Astrocyte of the spinal cord (primary cell): ENCODE data around the gene TAPBP.
A peak's percentile ranks its signal among the peaks of the same experiment; 100 is the strongest.
"Not testable (repeated sequence)": the region's sequence is repeated elsewhere in the genome, so short reads cannot be mapped to it uniquely, and the experiment has no call there.

Experiments
- DNase-seq: peaks from one replicate; pipeline ENCODE4 v3.0.0; 2011; ENCODE audit warnings: low read depth, low spot score
- H3K4me3 ChIP-seq: 2 replicates; pipeline ENCODE4 v1.5.1; 2011; ENCODE audit warnings: low read depth, mild to moderate bottlenecking, low read length, moderate library complexity
- CTCF ChIP-seq: IDR thresholded peaks from 2 replicates; pipeline ENCODE4 v1.5.1; 2012; ENCODE audit warnings: low read depth, mild to moderate bottlenecking, low read length, inconsistent platforms
- in situ Hi-C: cut with HindIII; loops from 2 replicates; pipeline ENCODE4 v1.10.0; 2017; ENCODE audit warnings: low sequenced_read_pairs

Gene TAPBP

GRCh38 chr6:33271468-33272274 lies 42.2 kb downstream of the TAPBP start, which contains the start of the genes RPS18 and VPS52:
Gene RPS18 (plus strand): TSS chr6:33272075. CDS start chr6:33272120, 45 bp downstream.
Gene VPS52 (minus strand): TSS chr6:33271876. CDS start chr6:33271675, 201 bp downstream.
- in situ Hi-C loops, result no loop called here
- peak within 1 kb of the TSS; percentile 84 for H3K4me3 ChIP-seq
- DNase-seq, result peak; percentile 99
- no peak for TF ChIP-seq CTCF

- no peak for TF ChIP-seq CTCF
- H3K4me3 ChIP-seq, result peak overlapping the region; percentile 84
- no peak for DNase-seq
- in situ Hi-C loops, result no loop called here
These were observed 42.8 kb downstream of the TAPBP start for GRCh38 chr6:33271117-33271467.

DNA sequence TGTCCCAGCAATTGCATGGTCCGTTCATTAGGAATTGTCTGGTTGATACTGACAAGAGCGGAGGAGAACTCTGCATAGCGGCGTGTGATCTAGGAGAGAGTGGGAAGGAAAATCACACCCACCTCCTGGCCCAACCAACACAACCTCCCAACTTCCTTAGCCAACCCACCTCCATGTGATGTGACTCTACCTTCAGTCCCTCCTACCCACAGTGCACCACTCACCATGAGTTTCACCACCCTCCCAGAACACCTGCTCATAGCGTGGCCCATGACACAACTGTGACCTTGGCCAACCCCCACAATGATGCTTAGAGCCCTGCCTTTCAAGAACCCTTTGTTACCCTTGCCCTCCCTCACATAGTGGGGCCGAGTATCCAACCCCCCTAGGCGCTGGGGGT lies 49.9 kb downstream of the TAPBP start:
- TF ChIP-seq CTCF, result no peak

DNA sequence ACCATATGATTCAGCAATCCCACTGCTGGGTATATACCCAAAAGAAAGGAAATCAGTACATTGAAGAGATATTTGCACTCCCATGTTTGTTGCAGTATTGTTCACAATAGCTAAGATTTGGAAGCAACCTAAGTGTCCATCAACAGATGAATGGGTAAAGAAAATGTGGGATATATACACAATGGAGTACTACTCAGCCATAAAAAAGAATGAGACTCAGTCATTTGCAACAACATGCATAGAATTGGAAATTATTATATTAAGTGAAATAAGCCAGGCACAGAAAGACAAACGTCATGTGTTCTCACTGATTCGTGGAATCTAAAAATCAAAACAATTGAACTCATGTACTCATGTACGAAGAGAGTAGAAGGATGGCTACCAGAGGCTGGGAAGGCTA lies 51.4 kb downstream of the TAPBP start:
- DNase-seq, H3K4me3 ChIP-seq, in situ Hi-C loops: not testable (repeated sequence)

More for the DNA sequence above, 49.9 kb downstream of the TAPBP start:
- DNase-seq, result no peak
- in situ Hi-C loops, result no loop called here
- H3K4me3 ChIP-seq, result no peak overlapping the region

DNA sequence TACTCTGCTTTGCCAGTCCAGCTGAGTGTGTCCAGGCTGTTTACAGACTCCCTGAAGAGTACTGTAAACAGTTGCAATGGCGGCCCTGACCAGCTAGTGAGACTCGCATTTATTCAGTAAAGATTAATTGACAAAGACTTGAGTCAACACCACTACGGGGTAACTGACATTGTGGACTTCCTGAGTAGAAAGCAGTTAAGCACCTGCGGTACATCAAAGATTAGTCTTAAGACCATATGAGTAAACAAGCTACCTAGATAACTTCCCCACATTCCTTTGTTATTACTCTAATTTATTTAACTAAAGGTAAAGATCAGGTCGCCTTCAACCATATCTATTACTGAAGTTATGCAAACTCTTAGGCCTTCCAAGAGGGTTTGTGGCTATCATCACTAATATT lies 54.8 kb downstream of the TAPBP start:
- no peak for DNase-seq
- H3K4me3 ChIP-seq, result no peak overlapping the region
- no peak for TF ChIP-seq CTCF
- in situ Hi-C loops, result no loop called here

DNA sequence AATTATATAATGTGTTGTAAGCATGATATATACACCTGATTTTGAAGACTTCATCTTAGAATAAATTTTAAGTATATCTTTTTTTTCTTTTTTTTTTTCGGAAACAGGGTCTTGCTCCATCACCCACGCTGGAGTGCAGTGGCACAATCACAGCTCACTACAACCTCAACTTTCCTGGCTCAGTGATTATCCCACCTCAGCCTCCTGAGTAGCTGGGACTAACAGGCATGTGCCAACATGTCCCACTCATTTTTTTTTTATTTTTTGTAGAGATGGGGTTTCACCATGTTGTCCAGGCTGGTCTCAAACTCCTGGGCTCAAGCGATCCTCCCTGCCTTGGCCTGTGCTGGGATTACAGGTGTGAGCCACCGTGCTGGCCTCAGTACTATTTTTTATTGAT lies 59.3 kb downstream of the TAPBP start:
- in situ Hi-C loops, result no loop called here
- no peak for TF ChIP-seq CTCF
- H3K4me3 ChIP-seq, result no peak overlapping the region
- no peak for DNase-seq

DNA sequence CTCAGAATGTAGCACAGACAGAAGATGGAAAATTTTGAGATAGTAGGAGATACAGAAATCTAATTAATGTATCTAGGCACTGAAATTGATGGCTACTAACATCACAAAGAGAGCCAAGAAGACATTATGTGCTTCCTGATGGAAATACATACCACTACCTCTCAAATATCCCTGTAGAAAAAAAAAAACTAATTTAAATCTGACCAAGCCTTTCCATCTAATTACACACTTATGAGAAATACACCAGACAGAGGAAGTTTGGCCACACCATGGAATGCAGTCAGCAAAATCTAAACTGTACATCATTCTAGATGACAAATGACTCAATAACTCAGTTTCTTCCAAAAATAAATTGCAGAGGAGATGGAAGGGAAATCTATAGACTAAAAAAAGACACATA lies 61.1 kb downstream of the TAPBP start:
- H3K4me3 ChIP-seq, result no peak overlapping the region
- TF ChIP-seq CTCF, result no peak
- in situ Hi-C loops, result no loop called here
- no peak for DNase-seq
